ENCODE data around the gene TENM4.

TENM4 gene

DNA sequence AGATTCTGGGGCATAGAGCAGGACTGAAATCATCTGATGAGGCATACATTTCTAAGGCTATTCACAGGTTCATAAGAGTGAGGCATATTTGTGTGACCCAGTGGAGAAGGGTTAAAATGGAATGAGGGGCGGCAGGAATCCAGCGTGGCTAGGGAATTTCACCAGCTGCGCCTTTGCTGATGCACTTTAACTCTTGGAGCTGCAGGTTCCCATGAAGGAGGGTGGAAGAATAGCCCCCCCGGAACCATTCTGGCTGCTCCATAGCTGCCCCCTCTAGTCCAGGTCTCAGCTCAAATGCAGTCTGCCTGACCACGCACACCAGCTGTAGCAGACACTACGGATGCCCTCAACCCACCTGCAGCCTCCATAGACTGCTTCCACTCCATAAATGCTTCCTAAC, 31.5 kb downstream of the TENM4 start (continued):
- no peak for TF ChIP-seq TSHZ2 (CRISPR knock-in tag; IDR thresholded peaks at IDR 0.05)
- no peak for TF ChIP-seq ARNTL (CRISPR knock-in tag; IDR thresholded peaks at IDR 0.05; ENCODE audit: borderline replicate concordance, low read depth)
- TF ChIP-seq TOX (CRISPR knock-in tag; IDR thresholded peaks at IDR 0.05; ENCODE audit: borderline replicate concordance) = no peak
- TF ChIP-seq, protein P1, sequence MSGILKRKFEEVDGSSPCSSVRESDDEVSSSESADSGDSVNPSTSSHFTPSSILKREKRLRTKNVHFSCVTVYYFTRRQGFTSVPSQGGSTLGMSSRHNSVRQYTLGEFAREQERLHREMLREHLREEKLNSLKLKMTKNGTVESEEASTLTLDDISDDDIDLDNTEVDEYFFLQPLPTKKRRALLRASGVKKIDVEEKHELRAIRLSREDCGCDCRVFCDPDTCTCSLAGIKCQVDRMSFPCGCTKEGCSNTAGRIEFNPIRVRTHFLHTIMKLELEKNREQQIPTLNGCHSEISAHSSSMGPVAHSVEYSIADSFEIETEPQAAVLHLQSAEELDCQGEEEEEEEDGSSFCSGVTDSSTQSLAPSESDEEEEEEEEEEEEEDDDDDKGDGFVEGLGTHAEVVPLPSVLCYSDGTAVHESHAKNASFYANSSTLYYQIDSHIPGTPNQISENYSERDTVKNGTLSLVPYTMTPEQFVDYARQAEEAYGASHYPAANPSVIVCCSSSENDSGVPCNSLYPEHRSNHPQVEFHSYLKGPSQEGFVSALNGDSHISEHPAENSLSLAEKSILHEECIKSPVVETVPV (CRISPR knock-in tag; IDR thresholded peaks at IDR 0.05) = no peak

DNA sequence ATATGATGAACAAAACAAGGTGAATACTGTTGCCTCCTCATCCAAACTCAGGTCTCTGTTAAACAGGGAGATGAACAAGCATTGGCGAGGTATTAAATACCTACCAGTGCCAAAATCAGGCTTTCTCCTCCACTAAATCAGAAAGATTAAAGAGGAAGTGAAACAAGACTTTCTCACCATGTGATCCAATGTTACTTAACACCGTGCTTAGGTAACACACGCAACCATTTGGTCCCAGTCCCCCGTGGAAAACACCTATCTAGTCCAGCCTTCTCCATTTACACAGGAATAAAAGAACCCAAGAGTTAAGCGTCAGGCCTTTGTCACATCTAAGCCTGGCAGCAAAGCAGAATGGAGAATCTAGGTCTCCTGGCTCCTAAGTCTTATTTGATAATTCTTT, 34.5 kb downstream of the TENM4 start:
- ATAC-seq = no peak
- TF ChIP-seq PPARA (CRISPR knock-in tag; IDR thresholded peaks at IDR 0.05; ENCODE audit: borderline replicate concordance) = no peak

DNA sequence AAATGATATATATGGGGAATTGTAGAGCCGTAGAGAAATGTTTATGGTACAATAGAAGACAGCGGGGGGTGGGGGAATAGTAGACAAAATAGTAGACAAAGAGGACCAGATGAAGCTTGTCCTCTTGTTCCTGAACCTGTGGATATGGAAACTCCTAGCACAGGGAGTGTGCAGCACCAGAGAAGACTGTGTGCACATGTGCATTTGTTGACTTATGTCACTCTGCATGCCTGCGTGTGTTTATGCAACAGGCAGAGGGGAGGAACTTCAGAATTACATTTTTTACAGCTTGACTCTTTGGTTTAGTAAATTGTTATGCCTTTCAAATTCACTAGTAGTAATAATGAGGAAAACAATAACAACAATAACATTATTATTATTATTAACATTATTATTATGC, 36.0 kb downstream of the TENM4 start:
- no peak for TF ChIP-seq PATZ1 (CRISPR knock-in tag; IDR thresholded peaks at IDR 0.05; ENCODE audit: borderline replicate concordance)
- ATAC-seq = no peak

DNA sequence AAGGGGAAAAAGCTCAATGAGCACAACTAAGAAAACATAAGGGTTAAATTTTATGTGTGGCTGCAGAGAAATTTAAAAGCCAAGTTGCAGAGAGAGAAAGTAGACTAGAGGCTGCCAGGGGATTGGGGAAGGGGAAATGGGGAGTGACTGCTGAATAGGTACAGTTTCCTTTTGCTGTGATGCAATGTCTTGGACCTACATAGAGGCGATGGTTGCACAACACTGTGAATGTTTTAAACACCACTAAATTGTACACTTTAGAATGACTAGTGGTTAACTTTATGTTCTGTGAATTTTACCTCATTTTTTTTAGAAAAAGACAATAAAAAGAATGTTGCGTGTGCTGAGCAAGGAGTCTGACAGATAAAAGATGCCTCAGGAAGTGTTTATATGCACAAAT, 36.5 kb downstream of the TENM4 start:
- TF ChIP-seq ZFP3 (CRISPR knock-in tag; IDR thresholded peaks at IDR 0.05) (no peak), ARNTL (CRISPR knock-in tag; IDR thresholded peaks at IDR 0.05; ENCODE audit: borderline replicate concordance, low read depth) (no peak), OSR1 (CRISPR knock-in tag; IDR thresholded peaks at IDR 0.05) (no peak), PATZ1 (CRISPR knock-in tag; IDR thresholded peaks at IDR 0.05; ENCODE audit: borderline replicate concordance) (no peak), BACH2 (CRISPR knock-in tag; IDR thresholded peaks at IDR 0.05; ENCODE audit: borderline replicate concordance) (no peak), GLIS3 (CRISPR knock-in tag; IDR thresholded peaks at IDR 0.05) (no peak), ZFP30 (CRISPR knock-in tag; IDR thresholded peaks at IDR 0.05) (no peak), ESRRG (CRISPR knock-in tag; IDR thresholded peaks at IDR 0.05) (no peak), ZC3H10 (CRISPR knock-in tag; IDR thresholded peaks at IDR 0.05) (no peak), TSHZ2 (CRISPR knock-in tag; IDR thresholded peaks at IDR 0.05) (no peak), SNAI2 (CRISPR knock-in tag; IDR thresholded peaks at IDR 0.05) (no peak), PPARA (CRISPR knock-in tag; IDR thresholded peaks at IDR 0.05; ENCODE audit: borderline replicate concordance) (no peak), TOX (CRISPR knock-in tag; IDR thresholded peaks at IDR 0.05; ENCODE audit: borderline replicate concordance) (no peak)
- TF ChIP-seq, protein P2, sequence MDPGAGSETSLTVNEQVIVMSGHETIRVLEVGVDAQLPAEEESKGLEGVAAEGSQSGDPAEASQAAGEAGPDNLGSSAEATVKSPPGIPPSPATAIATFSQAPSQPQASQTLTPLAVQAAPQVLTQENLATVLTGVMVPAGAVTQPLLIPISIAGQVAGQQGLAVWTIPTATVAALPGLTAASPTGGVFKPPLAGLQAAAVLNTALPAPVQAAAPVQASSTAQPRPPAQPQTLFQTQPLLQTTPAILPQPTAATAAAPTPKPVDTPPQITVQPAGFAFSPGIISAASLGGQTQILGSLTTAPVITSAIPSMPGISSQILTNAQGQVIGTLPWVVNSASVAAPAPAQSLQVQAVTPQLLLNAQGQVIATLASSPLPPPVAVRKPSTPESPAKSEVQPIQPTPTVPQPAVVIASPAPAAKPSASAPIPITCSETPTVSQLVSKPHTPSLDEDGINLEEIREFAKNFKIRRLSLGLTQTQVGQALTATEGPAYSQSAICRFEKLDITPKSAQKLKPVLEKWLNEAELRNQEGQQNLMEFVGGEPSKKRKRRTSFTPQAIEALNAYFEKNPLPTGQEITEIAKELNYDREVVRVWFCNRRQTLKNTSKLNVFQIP (CRISPR knock-in tag; IDR thresholded peaks at IDR 0.05; ENCODE audit: borderline replicate concordance, low read depth) = no peak
- TF ChIP-seq, protein P1 (CRISPR knock-in tag; IDR thresholded peaks at IDR 0.05) = no peak
- ATAC-seq = no peak
